ENCODE data around the gene SORCS3. TPM values are rescaled to one million over a fixed set of nuclear protein-coding genes. Genes with fewer than 3 reads are reported as not detected.

The SORCS3 gene
- total and polyA plus RNA-seq, 4 donors: 0.14 TPM; not detected in 3

DNA sequence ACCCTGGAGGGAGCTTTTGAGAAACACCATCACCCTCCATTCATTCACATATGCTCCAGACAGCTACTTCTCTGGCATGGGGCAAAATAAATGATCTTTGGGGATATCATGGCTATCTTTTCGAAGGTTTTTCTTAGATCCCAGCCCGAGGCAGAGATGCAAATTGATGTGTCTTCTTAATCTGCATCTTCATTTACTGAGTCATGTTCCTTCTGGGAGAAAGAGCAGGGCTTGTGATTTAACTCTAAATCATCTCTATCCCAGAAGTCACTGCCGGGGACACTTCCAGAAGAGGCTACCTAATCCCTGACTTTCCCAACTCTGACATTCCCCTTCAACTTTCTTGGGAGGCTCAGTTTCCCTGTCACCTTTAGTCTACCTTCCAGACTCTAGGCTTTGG is 90.1 kb downstream of the SORCS3 start:
- TF ChIP-seq, protein P1, sequence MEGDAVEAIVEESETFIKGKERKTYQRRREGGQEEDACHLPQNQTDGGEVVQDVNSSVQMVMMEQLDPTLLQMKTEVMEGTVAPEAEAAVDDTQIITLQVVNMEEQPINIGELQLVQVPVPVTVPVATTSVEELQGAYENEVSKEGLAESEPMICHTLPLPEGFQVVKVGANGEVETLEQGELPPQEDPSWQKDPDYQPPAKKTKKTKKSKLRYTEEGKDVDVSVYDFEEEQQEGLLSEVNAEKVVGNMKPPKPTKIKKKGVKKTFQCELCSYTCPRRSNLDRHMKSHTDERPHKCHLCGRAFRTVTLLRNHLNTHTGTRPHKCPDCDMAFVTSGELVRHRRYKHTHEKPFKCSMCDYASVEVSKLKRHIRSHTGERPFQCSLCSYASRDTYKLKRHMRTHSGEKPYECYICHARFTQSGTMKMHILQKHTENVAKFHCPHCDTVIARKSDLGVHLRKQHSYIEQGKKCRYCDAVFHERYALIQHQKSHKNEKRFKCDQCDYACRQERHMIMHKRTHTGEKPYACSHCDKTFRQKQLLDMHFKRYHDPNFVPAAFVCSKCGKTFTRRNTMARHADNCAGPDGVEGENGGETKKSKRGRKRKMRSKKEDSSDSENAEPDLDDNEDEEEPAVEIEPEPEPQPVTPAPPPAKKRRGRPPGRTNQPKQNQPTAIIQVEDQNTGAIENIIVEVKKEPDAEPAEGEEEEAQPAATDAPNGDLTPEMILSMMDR (IDR thresholded peaks at IDR 0.05; ENCODE audit: control extremely low read depth, extremely low read depth): no peak
- 73 to 90% methylated on average over 3 of the region's 3 CpGs for WGBS, 2 donors
- no peaks in the 10 kb centered on the region for H3K9me3 ChIP-seq (ENCODE audit: control insufficient read depth in 4 of 4, insufficient read depth in 3 of 4, low read length in 3 of 4)

DNA sequence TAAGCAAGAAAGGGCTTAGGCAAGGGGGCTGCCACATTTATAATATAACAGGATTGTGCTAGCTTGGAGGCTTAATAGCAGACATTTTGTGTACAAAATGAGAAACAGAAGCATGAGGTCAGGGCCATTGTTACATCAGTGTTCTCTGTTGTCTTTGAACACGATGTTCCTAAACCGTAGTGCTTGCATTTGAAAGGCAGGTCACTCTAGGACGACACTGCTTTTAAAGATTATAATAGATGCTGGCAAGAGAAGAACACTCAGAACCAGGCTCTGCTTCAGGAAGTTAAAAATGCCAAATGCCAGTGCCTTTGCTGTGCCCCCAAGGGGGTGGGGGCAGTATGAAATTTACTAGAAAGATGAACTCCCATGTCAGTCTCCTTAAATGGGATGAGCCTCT is 91.1 kb downstream of the SORCS3 start:
- DNase-seq (no peak), ATAC-seq (ENCODE audit: insufficient read depth, low FRiP score) (no peak)
- Histone ChIP-seq H3K4me3 (no peak overlapping the region), H3K9ac (ENCODE audit: insufficient read depth in 1 of 2, low read length in 2 of 2) (no peak overlapping the region), H3K36me3 (ENCODE audit: control insufficient read depth in 4 of 4, insufficient read depth in 4 of 4, low read length in 4 of 4) (no peaks in the 10 kb centered on the region), H3K27ac (ENCODE audit: low read depth in 1 of 2, low read length in 1 of 2) (no peak overlapping the region), H3K4me1 (ENCODE audit: control insufficient read depth in 5 of 5, insufficient read depth in 5 of 5, low read length in 5 of 5) (peaks cover 0 to 8% (median 7%) of the 10 kb centered on the region in 5 donors), H3K9me3 (ENCODE audit: control insufficient read depth in 4 of 4, insufficient read depth in 3 of 4, low read length in 3 of 4) (no peaks in the 10 kb centered on the region), H3K27me3 (ENCODE audit: control insufficient read depth in 3 of 3, insufficient read depth in 3 of 3, low read length in 2 of 3) (peaks cover 0 to 4% (median 2%) of the 10 kb centered on the region in 3 donors)
- TF ChIP-seq, protein P1 (IDR thresholded peaks at IDR 0.05; ENCODE audit: control extremely low read depth, extremely low read depth): no peak
- WGBS, 2 donors: 56 to 71% methylated on average over 3 of the region's 3 CpGs

More for the DNA sequence above, 90.1 kb downstream of the SORCS3 start:
- H3K4me1 ChIP-seq (ENCODE audit: control insufficient read depth in 5 of 5, insufficient read depth in 5 of 5, low read length in 5 of 5): peaks cover 0 to 8% (median 7%) of the 10 kb centered on the region in 5 donors
- H3K27me3 ChIP-seq (ENCODE audit: control insufficient read depth in 3 of 3, insufficient read depth in 3 of 3, low read length in 2 of 3): peaks cover 0 to 4% (median 2%) of the 10 kb centered on the region in 3 donors
- no peak overlapping the region for H3K9ac ChIP-seq (ENCODE audit: insufficient read depth in 1 of 2, low read length in 2 of 2)
- no peak for DNase-seq
- no peak for ATAC-seq (ENCODE audit: insufficient read depth, low FRiP score)
- H3K36me3 ChIP-seq (ENCODE audit: control insufficient read depth in 4 of 4, insufficient read depth in 4 of 4, low read length in 4 of 4): no peaks in the 10 kb centered on the region
- no peak overlapping the region for H3K4me3 ChIP-seq
- no peak overlapping the region for H3K27ac ChIP-seq (ENCODE audit: low read depth in 1 of 2, low read length in 1 of 2)

DNA sequence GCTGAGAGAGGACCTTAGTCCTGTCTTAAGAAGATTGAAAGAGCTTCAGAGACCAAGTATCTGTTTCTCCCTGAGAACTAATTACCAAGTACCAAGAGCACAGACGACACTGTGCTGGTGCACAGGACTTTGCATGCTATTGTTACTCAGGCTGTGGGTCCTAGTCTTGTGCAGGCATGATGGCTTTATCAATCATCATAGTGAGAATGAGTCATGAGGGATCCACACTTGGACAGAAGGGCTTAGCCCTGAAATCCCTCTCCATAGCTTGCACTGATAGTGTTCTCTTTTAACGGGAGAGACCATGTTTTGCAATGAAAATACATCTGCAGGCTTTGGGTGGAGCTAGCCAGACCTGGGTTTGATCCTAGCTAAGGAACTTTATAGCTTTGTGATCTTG is 93.3 kb downstream of the SORCS3 start:
- no peak overlapping the region for H3K4me3 ChIP-seq
- peaks cover 0 to 4% (median 2%) of the 10 kb centered on the region in 3 donors for H3K27me3 ChIP-seq (ENCODE audit: control insufficient read depth in 3 of 3, insufficient read depth in 3 of 3, low read length in 2 of 3)
- peaks cover 0 to 8% (median 7%) of the 10 kb centered on the region in 5 donors for H3K4me1 ChIP-seq (ENCODE audit: control insufficient read depth in 5 of 5, insufficient read depth in 5 of 5, low read length in 5 of 5)
- WGBS, 2 donors: 52 to 61% methylated on average over 2 of the region's 2 CpGs
- TF ChIP-seq, protein P1 (IDR thresholded peaks at IDR 0.05; ENCODE audit: control extremely low read depth, extremely low read depth): no peak
- no peak overlapping the region for H3K9ac ChIP-seq (ENCODE audit: insufficient read depth in 1 of 2, low read length in 2 of 2)
- no peak for DNase-seq
- no peak for ATAC-seq (ENCODE audit: insufficient read depth, low FRiP score)
- H3K27ac ChIP-seq (ENCODE audit: low read depth in 1 of 2, low read length in 1 of 2): no peak overlapping the region
- H3K9me3 ChIP-seq (ENCODE audit: control insufficient read depth in 4 of 4, insufficient read depth in 3 of 4, low read length in 3 of 4): peaks cover 0 to 3% (median 0%) of the 10 kb centered on the region in 4 donors
- H3K36me3 ChIP-seq (ENCODE audit: control insufficient read depth in 4 of 4, insufficient read depth in 4 of 4, low read length in 4 of 4): no peaks in the 10 kb centered on the region

Data from lung (tissue), 12 donors.